DMS79 treated with DMSO at 0.1 percent for 48 hours (cell line): Measurements from ENCODE around the gene IL5RA.

Source experiments
- DNase-seq: peaks from one replicate; lab custom pipeline; 2025; lab: John Stamatoyannopoulos, UW

The IL5RA gene

GRCh38 chr3:3065876-3066275, 44.3 kb downstream of the IL5RA start:
- no peak for DNase-seq

- no peak for DNase-seq
Observed at GRCh38 chr3:3064297-3064696, 45.9 kb downstream of the IL5RA start.

- DNase-seq, result no peak
Observed at GRCh38 chr3:3059645-3060044, 50.5 kb downstream of the IL5RA start.

GRCh38 chr3:3053974-3054373, 56.2 kb downstream of the IL5RA start:
- no peak for DNase-seq

- DNase-seq, result no peak
Observed at GRCh38 chr3:3038201-3038991, 71.8 kb downstream of the IL5RA start.

- no peak for DNase-seq
Observed at GRCh38 chr3:3037156-3037555, 73.0 kb downstream of the IL5RA start.

- DNase-seq, result no peak
Observed at GRCh38 chr3:3031326-3031725, 78.8 kb downstream of the IL5RA start.

- no peak for DNase-seq
Observed at GRCh38 chr3:3027976-3028567, 82.1 kb downstream of the IL5RA start.

GRCh38 chr3:3023111-3023745, 86.9 kb downstream of the IL5RA start:
- DNase-seq, result no peak

- no peak for DNase-seq
Observed at GRCh38 chr3:3020209-3020608, 90.0 kb downstream of the IL5RA start.
